Measurements from ENCODE around the gene APC2. TPM values are rescaled to one million over a fixed set of nuclear protein-coding genes. Genes with fewer than 3 reads are reported as not detected.
"Not testable (repeated sequence)": the region's sequence is repeated elsewhere in the genome, so short reads cannot be mapped to it uniquely, and the experiment has no call there.

The APC2 gene
- total RNA-seq, 2 donors from 2014 or later, result 0.04 to 0.21 TPM

DNA sequence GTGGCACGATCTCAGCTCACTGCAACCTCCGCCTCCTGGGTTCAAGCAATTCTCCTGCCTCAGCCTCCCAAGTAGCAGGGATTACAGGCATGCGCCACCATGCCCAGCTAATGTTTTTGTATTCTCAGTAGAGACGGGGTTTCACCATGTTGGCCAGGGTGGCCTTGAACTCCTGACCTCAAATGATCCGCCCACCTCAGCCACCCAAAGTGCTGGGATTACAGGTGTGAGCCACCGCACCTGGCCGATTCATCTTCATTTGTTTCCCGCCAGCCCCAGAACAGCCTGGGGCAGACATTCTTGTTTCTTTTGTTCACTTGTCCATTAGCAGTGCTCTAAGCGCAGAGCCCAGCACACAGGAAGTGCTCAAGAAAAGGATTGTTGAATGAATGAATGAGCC, 27.1 kb downstream of the APC2 start:
- H3K36me3 Mint-ChIP-seq (ENCODE audit: low read depth), result peaks cover 15% of the 10 kb centered on the region
- H3K9me3 Mint-ChIP-seq; H3K27ac Mint-ChIP-seq; H3K27me3 Mint-ChIP-seq; H3K4me1 Mint-ChIP-seq; ATAC-seq (replicated peaks): not testable (repeated sequence)
- H3K4me3 Mint-ChIP-seq, result peak overlapping the region; percentile 6

GRCh38 chr19:1478934-1479707, 29.2 kb downstream of the APC2 start, which contains the start of gene C19orf25:
C19orf25 (minus strand) TSS chr19:1479215; CDS start chr19:1478903, 312 bp downstream.
- no peaks in the 10 kb centered on the region for H3K27me3 Mint-ChIP-seq

DNA sequence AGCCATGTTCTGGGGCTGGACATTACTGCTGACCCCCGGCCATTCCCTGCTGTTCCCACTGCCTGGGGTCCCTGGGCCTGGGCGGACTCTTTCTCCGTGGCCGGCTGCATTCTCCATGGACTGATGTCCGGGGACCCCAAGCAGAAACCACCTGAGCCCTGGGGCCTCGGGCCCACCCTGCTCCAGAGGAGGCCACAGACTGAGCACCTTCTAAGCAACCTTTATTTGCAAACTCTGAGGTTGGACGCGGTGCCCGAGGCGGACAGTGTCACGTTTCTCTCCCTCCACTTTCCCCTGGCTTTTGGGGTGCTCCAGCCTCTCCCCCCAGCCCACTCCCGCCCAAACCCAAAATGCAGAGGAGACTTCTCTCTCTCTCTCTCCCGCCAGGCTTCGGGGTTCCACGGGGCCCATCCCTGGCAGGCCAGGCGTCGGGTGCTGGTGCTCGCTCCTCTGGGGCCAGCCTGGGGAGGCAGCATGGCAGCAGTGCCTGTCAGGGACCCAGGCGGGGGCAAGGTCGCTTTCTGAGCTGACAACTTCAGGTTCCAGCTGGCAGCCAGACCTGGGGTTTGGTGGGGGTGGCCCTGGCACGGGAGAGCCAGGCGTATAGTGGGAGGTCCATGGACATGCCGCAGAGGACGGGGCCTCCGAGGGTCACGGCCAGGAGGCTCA, 31.4 kb downstream of the APC2 start:
- no peaks in the 10 kb centered on the region for H3K9me3 Mint-ChIP-seq
- H3K27ac Mint-ChIP-seq, result no peak overlapping the region
- no peaks in the 10 kb centered on the region for H3K27me3 Mint-ChIP-seq
- no peaks in the 10 kb centered on the region for H3K4me1 Mint-ChIP-seq
- no peak overlapping the region for H3K4me3 Mint-ChIP-seq
- ATAC-seq (replicated peaks), result no peak
- peaks cover 15% of the 10 kb centered on the region for H3K36me3 Mint-ChIP-seq (ENCODE audit: low read depth)

More at GRCh38 chr19:1478934-1479707, 29.2 kb downstream of the APC2 start, which contains the start of gene C19orf25:
- Mint-ChIP-seq H3K27ac (peak within 1 kb of the TSS; percentile 79), H3K36me3 (ENCODE audit: low read depth) (peaks cover 15% of the 10 kb centered on the region), H3K9me3 (no peaks in the 10 kb centered on the region), H3K4me3 (peak within 1 kb of the TSS; percentile 78), H3K4me1 (no peaks in the 10 kb centered on the region)
- ATAC-seq (replicated peaks), result peak; percentile 99

- ATAC-seq (replicated peaks), result no peak
- peaks cover 13% of the 10 kb centered on the region for H3K36me3 Mint-ChIP-seq (ENCODE audit: low read depth)
- no peaks in the 10 kb centered on the region for H3K9me3 Mint-ChIP-seq
- H3K27me3 Mint-ChIP-seq, result no peaks in the 10 kb centered on the region
- no peaks in the 10 kb centered on the region for H3K4me1 Mint-ChIP-seq
- H3K27ac Mint-ChIP-seq, result no peak overlapping the region
- H3K4me3 Mint-ChIP-seq, result no peak overlapping the region
These were observed 32.0 kb downstream of the APC2 start for GRCh38 chr19:1481893-1482360.

GRCh38 chr19:1482361-1483130, 32.6 kb downstream of the APC2 start:
- Mint-ChIP-seq H3K36me3 (ENCODE audit: low read depth) (peaks cover 7% of the 10 kb centered on the region), H3K4me3 (no peak overlapping the region)

DNA sequence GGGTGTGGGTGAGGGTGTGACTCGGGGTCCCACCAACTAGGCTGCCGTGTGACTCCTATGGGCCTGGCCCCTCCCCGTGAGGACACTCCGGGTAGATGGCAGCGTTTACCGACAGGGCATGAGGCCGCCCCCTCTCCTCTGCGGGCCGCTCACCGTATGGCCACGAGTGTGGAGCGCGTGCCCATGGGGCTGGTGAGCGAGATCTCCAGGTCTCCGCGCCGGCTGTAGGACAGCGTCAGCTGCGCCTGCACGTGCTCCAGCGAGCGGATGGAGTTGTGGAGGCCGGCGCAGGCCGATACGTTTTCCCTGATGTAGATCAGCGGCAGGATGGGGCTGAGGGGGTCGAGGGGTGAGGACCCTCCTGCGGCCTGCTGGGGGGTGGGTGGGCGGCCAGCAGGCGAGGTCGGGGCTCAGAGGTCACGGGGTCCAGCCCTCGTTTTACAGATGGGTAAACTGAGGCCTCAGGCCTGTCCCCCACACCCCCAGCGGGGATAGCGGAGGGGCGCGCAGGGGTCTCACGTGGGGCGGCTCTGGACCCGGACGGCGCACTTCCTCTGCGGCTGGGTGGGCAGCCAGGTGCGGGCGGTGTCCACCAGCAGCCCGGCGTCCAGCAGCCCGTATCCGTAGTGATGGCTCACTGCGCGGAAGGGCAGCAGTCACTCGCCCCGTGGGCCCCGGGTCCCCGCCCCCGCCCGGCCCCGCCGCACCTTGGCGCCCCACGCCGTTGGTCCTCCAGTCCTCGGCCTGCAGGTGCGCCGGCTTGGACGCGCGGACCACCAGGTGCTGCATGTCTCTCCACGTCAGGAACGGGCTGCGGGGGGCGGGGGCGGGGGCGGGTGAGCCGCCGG, 33.4 kb downstream of the APC2 start:
- H3K36me3 Mint-ChIP-seq (ENCODE audit: low read depth), result peaks cover 7% of the 10 kb centered on the region
- no peak for ATAC-seq (replicated peaks)
- no peak overlapping the region for H3K27ac Mint-ChIP-seq
- H3K4me3 Mint-ChIP-seq, result no peak overlapping the region
- no peaks in the 10 kb centered on the region for H3K4me1 Mint-ChIP-seq
- no peaks in the 10 kb centered on the region for H3K9me3 Mint-ChIP-seq
- H3K27me3 Mint-ChIP-seq, result no peaks in the 10 kb centered on the region

More at GRCh38 chr19:1482361-1483130, 32.6 kb downstream of the APC2 start:
- H3K27me3 Mint-ChIP-seq, result no peaks in the 10 kb centered on the region
- ATAC-seq (replicated peaks), result no peak
- no peaks in the 10 kb centered on the region for H3K9me3 Mint-ChIP-seq
- H3K4me1 Mint-ChIP-seq, result no peaks in the 10 kb centered on the region
- no peak overlapping the region for H3K27ac Mint-ChIP-seq

DNA sequence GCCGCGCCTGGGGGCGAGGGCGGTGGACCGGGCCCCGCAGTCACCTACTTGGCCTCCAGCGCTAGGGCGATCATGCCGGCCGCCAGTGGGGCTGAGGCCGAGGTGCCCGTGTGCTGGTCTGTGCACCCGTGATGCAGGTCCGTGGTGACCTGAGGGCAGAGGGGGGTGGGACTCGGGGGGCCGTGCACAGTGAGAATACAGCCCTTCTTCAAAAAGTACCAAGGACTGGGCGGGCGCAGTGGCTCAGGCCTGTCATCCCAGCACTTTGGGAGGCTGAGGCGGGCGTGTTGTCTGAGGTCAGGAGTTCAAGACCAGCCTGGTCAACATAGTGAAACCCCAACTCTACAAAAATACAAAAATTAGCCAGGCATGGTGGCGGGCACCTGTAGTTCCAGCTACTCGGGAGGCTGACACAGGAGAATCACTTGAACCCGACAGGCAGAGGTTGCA, 34.1 kb downstream of the APC2 start:
- no peaks in the 10 kb centered on the region for H3K9me3 Mint-ChIP-seq
- no peak for ATAC-seq (replicated peaks)
- H3K36me3 Mint-ChIP-seq (ENCODE audit: low read depth), result peaks cover 4% of the 10 kb centered on the region
- H3K27me3 Mint-ChIP-seq, result no peaks in the 10 kb centered on the region
- H3K4me3 Mint-ChIP-seq, result no peak overlapping the region
- no peaks in the 10 kb centered on the region for H3K4me1 Mint-ChIP-seq
- H3K27ac Mint-ChIP-seq, result no peak overlapping the region

- peaks cover 4% of the 10 kb centered on the region for H3K4me1 Mint-ChIP-seq
- H3K36me3 Mint-ChIP-seq (ENCODE audit: low read depth), result no peaks in the 10 kb centered on the region
- ATAC-seq (replicated peaks), result no peak
These were observed 37.0 kb downstream of the APC2 start for GRCh38 chr19:1486720-1487575.

GRCh38 chr19:1487576-1488281, 37.8 kb downstream of the APC2 start:
- no peak for ATAC-seq (replicated peaks)
- Mint-ChIP-seq H3K4me3 (no peak overlapping the region), H3K36me3 (ENCODE audit: low read depth) (no peaks in the 10 kb centered on the region), H3K4me1 (peaks cover 4% of the 10 kb centered on the region), H3K27ac (no peak overlapping the region), H3K27me3 (no peaks in the 10 kb centered on the region), H3K9me3 (no peaks in the 10 kb centered on the region)

More at GRCh38 chr19:1486720-1487575, 37.0 kb downstream of the APC2 start:
- Mint-ChIP-seq H3K4me3 (no peak overlapping the region), H3K27ac (no peak overlapping the region), H3K27me3 (no peaks in the 10 kb centered on the region), H3K9me3 (no peaks in the 10 kb centered on the region)

DNA sequence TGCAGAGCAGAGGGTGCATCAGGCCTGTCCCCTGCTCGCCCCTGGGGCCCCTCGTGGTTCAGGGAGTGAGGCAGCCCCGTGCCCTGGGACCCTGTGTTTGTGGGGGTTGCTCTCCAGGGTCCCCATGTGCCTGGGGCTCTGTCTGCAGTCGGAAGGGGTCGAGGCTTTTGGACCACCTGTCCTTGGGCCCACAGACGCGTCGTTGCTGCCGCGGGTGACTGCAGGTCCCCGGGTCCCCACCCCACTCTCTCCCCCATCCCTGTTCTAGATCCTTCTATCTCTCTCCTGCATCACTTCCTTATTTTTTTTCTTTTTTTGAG, 38.3 kb downstream of the APC2 start:
- Mint-ChIP-seq H3K27me3 (no peaks in the 10 kb centered on the region), H3K4me3 (no peak overlapping the region), H3K9me3 (no peaks in the 10 kb centered on the region), H3K27ac (no peak overlapping the region), H3K36me3 (ENCODE audit: low read depth) (no peaks in the 10 kb centered on the region), H3K4me1 (peaks cover 4% of the 10 kb centered on the region)
- no peak for ATAC-seq (replicated peaks)

GRCh38 chr19:1489463-1490310, 39.8 kb downstream of the APC2 start:
- no peaks in the 10 kb centered on the region for H3K9me3 Mint-ChIP-seq
- H3K4me1 Mint-ChIP-seq, result peaks cover 4% of the 10 kb centered on the region
- H3K27me3 Mint-ChIP-seq, result no peaks in the 10 kb centered on the region
- H3K36me3 Mint-ChIP-seq (ENCODE audit: low read depth), result no peaks in the 10 kb centered on the region
- H3K27ac Mint-ChIP-seq, result no peak overlapping the region
- peak overlapping the region; percentile 77 for H3K4me3 Mint-ChIP-seq
- no peak for ATAC-seq (replicated peaks)

Measured in activated T-helper 17 cell treated with anti-CD3 and anti-CD28 coated beads, Interleukin-2, amount 50 U/mL, for 72 hours (primary cell).